K562 (cell line): ENCODE results near the gene RALGAPA2. TPM values are rescaled to one million over a fixed set of nuclear protein-coding genes. Genes with fewer than 3 reads are reported as not detected.

Experiments
- ARID1B ChIP-seq: fragments of 450-650 bp; IDR thresholded peaks from 2 replicates; pipeline ENCODE4 v1.6.1; 2016; ENCODE audit warnings: antibody characterized with exemption, mild to moderate bottlenecking, inconsistent platforms
- GABPA ChIP-seq: fragments of 200-800 bp; sonication (Bioruptor generic); conservative IDR thresholded peaks from 2 replicates; pipeline ENCODE4 v1.6.1; 2016; ENCODE audit warnings: low read depth, missing genetic modification characterization, missing compliant biosample characterization
- MYBL2 ChIP-seq, 2 experiments: fragments of 450-650 bp in 1 of 2; sonication (generic) in 1 of 2; formaldehyde crosslinking in 1 of 2; IDR thresholded peaks; 2 replicates each; pipeline versions ENCODE4 v1.6.1 to v1.8.1; 2017 to 2022; ENCODE audit warnings: borderline replicate concordance in 1 of 2, inconsistent platforms in 1 of 2, low read depth in 1 of 2, mild to moderate bottlenecking in 1 of 2, missing genetic modification reagents in 1 of 2, moderate library complexity in 1 of 2
- NCOR1 ChIP-seq: fragments of 450-650 bp; IDR thresholded peaks from 2 replicates; pipeline ENCODE4 v1.6.1; 2016; ENCODE audit warnings: mild to moderate bottlenecking, moderate library complexity
- RERE ChIP-seq: sonication (generic); formaldehyde crosslinking; IDR thresholded peaks from 2 replicates; pipeline ENCODE4 v1.8.0; 2023; ENCODE audit warnings: missing genetic modification reagents, mild to moderate bottlenecking, borderline replicate concordance
- polyA plus RNA-seq, 8 experiments: library from polyadenylated mRNA; depleted of rRNA in 4 of 8; stranded (reverse) in 5 of 8; unstranded in 3 of 8; fragments of >200 nt; fragmentation: Nextera tagmentation in 2 of 8; fragmentation: Illumina TruSeq in 1 of 8; extraction: Ambion mirVana in 2 of 8; extraction: Trizol in 1 of 8; gene quantifications; 2 replicates each; pipeline versions ENCODE4 v1.2.1 to v1.2.3, GENCODE V29; 2011 to 2014; ENCODE audit warnings: inconsistent platforms in 1 of 8, missing spikeins in 1 of 8
- total RNA-seq, 7 experiments: library from RNA; depleted of rRNA in 6 of 7; stranded (reverse); fragments of >200 nt in 6 of 7; fragmentation: Illumina TruSeq in 2 of 7; extraction: Trizol in 2 of 7; gene quantifications; 2 replicates each; pipeline versions ENCODE4 v1.2.1 to v1.2.3, GENCODE V29; 2011 to 2021; ENCODE audit warnings: low replicate concordance in 1 of 7

RALGAPA2 gene
- total and polyA plus RNA-seq, 9 of the 15 experiments (the other 6 are each of a cell fraction or from before 2014, with no cell fraction given): 0.35 to 2.7 (median 1.4) TPM

- TF ChIP-seq RERE (no peak), NCOR1 (no peak), MYBL2 (IDR thresholded peaks at IDR 0.05; ENCODE audit: low read depth) (no peak), MYBL2 (CRISPR knock-in tag; IDR thresholded peaks at IDR 0.05; ENCODE audit: borderline replicate concordance) (no peak), ARID1B (no peak), GABPA (tag) (no peak)
Measured at GRCh38 chr20:20373091-20373571, 339.3 kb downstream of the RALGAPA2 start (continued).
